Right renal cortex interstitium (tissue), 3 donors: ENCODE measurements around the gene RBM3. TPM values are rescaled to one million over a fixed set of nuclear protein-coding genes. Genes with fewer than 3 reads are reported as not detected.

Experiments
- DNase-seq, 3 donors: peaks; one replicate each; pipeline ENCODE4 v3.0.0-alpha.2; 2013; ENCODE audit warnings: low read depth in 3 of 3, low spot score in 2 of 3
- polyA plus RNA-seq, 3 donors: library from polyadenylated mRNA; unstranded; fragments of 120-200 nt; gene quantifications; one replicate each; pipeline ENCODE4 v1.2.1, GENCODE V29; 2013; ENCODE audit not compliant: insufficient read length in 3 of 3

Gene RBM3
- polyA plus RNA-seq, 3 donors, result 299 to 341 (median 338) TPM

GRCh38 chrX:48575642-48576041, 1.4 kb downstream of the RBM3 start:
- DNase-seq, result no peak

- no peak for DNase-seq
These were observed 1.8 kb downstream of the RBM3 start for GRCh38 chrX:48576108-48576507.

GRCh38 chrX:48578661-48579128, 4.4 kb downstream of the RBM3 start:
- DNase-seq, result no peak

- DNase-seq, result no peak
These were observed 5.0 kb downstream of the RBM3 start for GRCh38 chrX:48579259-48579658.

GRCh38 chrX:48580662-48581061, 6.4 kb downstream of the RBM3 start:
- no peak for DNase-seq

GRCh38 chrX:48584698-48585097, 10.4 kb downstream of the RBM3 start:
- DNase-seq, result no peak

GRCh38 chrX:48589482-48590162, 15.3 kb downstream of the RBM3 start:
- no peak for DNase-seq

- DNase-seq, result no peak
These were observed 16.2 kb downstream of the RBM3 start for GRCh38 chrX:48590203-48591103.

- DNase-seq, result no peak
These were observed 17.0 kb downstream of the RBM3 start for GRCh38 chrX:48591255-48591791.

- DNase-seq, result no peak
These were observed 18.7 kb downstream of the RBM3 start for GRCh38 chrX:48592971-48593370.

- DNase-seq, result no peak
These were observed 21.6 kb downstream of the RBM3 start for GRCh38 chrX:48595929-48596328.

GRCh38 chrX:48597353-48598264, 23.3 kb downstream of the RBM3 start, which contains the start of gene WDR13:
TSS of gene WDR13 (plus strand) at chrX:48597492. CDS start at chrX:48597997, 505 bp downstream.
- peak; percentile 78 to 82 (median 80) for DNase-seq

GRCh38 chrX:48598614-48599013, 24.3 kb downstream of the RBM3 start:
- no peak for DNase-seq

GRCh38 chrX:48599341-48599740, 25.1 kb downstream of the RBM3 start:
- no peak for DNase-seq

- DNase-seq, result no peak
These were observed 25.9 kb downstream of the RBM3 start for GRCh38 chrX:48600226-48600625.

GRCh38 chrX:48601741-48602394, 27.6 kb downstream of the RBM3 start:
- no peak for DNase-seq

- no peak for DNase-seq
These were observed 30.4 kb downstream of the RBM3 start for GRCh38 chrX:48604701-48605100.

- no peak for DNase-seq
These were observed 31.8 kb downstream of the RBM3 start for GRCh38 chrX:48606091-48606490.

- no peak for DNase-seq
These were observed 37.4 kb downstream of the RBM3 start for GRCh38 chrX:48611703-48612102.
